ENCODE results near the gene KDR.

DNA sequence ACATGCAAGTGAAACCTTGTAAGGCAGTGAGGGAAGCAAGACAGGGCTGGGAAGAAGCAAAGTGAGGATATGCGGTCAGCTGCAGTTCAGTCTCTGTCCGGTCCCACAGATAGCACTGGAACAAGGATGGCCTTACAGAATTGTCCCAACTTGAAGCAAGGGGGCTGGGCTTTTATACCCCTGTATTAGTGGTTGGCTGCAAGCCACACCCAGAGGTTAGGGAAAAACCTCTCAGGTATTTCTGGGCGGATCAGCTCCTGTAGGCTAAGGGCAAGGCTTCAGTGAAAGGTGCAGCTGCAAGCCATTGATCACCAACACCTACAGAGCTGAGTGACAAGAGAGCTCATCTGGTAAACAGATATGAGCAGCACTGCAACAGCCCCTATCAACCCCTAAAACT lies 89.0 kb downstream of the KDR start:
- TF ChIP-seq, protein P1, sequence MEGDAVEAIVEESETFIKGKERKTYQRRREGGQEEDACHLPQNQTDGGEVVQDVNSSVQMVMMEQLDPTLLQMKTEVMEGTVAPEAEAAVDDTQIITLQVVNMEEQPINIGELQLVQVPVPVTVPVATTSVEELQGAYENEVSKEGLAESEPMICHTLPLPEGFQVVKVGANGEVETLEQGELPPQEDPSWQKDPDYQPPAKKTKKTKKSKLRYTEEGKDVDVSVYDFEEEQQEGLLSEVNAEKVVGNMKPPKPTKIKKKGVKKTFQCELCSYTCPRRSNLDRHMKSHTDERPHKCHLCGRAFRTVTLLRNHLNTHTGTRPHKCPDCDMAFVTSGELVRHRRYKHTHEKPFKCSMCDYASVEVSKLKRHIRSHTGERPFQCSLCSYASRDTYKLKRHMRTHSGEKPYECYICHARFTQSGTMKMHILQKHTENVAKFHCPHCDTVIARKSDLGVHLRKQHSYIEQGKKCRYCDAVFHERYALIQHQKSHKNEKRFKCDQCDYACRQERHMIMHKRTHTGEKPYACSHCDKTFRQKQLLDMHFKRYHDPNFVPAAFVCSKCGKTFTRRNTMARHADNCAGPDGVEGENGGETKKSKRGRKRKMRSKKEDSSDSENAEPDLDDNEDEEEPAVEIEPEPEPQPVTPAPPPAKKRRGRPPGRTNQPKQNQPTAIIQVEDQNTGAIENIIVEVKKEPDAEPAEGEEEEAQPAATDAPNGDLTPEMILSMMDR (IDR thresholded peaks at IDR 0.05 in 2 of 3, conservative IDR thresholded peaks at IDR 0.05 in 1 of 3; ENCODE audit: borderline replicate concordance in 1 of 3, insufficient read depth in 1 of 3, low read depth in 2 of 3, low read length in 2 of 3), result no peak
- TF ChIP-seq EZH2 (IDR thresholded peaks at IDR 0.05), result no peak

Data from HCT116 (cell line).